H1 (cell line): Measurements from ENCODE around the gene MDH1. TPM values are rescaled to one million over a fixed set of nuclear protein-coding genes. Genes with fewer than 3 reads are reported as not detected.
A peak's percentile ranks its signal among the peaks of the same experiment; 100 is the strongest.
"Not testable (repeated sequence)": the region's sequence is repeated elsewhere in the genome, so short reads cannot be mapped to it uniquely, and the experiment has no call there.

Source experiments
- CTCF ChIA-PET: fragments of 300-600 bp; sonication (Branson Sonifier 250); formaldehyde crosslinking; loops from one replicate; lab custom pipeline; 2021; ENCODE audit not compliant: partially characterized antibody; lab: Charles Lee
- POLR2A ChIA-PET: fragments of 300-600 bp; sonication (Branson Sonifier 250); formaldehyde crosslinking; loops from one replicate; lab custom pipeline; 2021; ENCODE audit warnings: inconsistent platforms; ENCODE audit not compliant: partially characterized antibody; lab: Charles Lee
- DNase-seq, 2 experiments: peaks; one replicate each; pipeline versions ENCODE4 v3.0.0 to v3.0.0-alpha.2; 2010 to 2022; ENCODE audit warnings: low spot score in 2 of 2, low read depth in 1 of 2, mixed read lengths in 1 of 2
- FAIRE-seq: peaks from 2 replicates; lab custom pipeline; 2011; peaks lifted over from hg19 to GRCh38; lab: Jason Lieb, UNC
- H2AFZ ChIP-seq: 2 replicates; pipeline ENCODE4 v1.8.1; 2012; ENCODE audit warnings: low read length, inconsistent platforms
- H2AK5ac ChIP-seq: 2 replicates; pipeline ENCODE4 v1.6.1; 2013; ENCODE audit warnings: low read depth, low read length
- H2BK120ac ChIP-seq: replicated peaks from 2 replicates; pipeline ENCODE3; 2013; ENCODE audit warnings: low read depth, low read length, inconsistent platforms
- H2BK12ac ChIP-seq: 2 replicates; pipeline ENCODE4 v1.6.1; 2013; ENCODE audit warnings: low read depth, low read length
- H2BK15ac ChIP-seq: 2 replicates; pipeline ENCODE4 v1.6.1; 2013; ENCODE audit warnings: low read length
- H2BK20ac ChIP-seq: 2 replicates; pipeline ENCODE4 v1.6.1; 2013; ENCODE audit warnings: low read length
- H2BK5ac ChIP-seq: 2 replicates; pipeline ENCODE4 v1.6.1; 2013; ENCODE audit warnings: low read depth, low read length
- H3K14ac ChIP-seq: 2 replicates; pipeline ENCODE4 v1.6.1; 2013; ENCODE audit warnings: inconsistent platforms; ENCODE audit not compliant: insufficient read length
- H3K18ac ChIP-seq: 2 replicates; pipeline ENCODE4 v1.6.1; 2013; ENCODE audit warnings: low read length; ENCODE audit errors: extremely low read depth
- H3K23ac ChIP-seq: 2 replicates; pipeline ENCODE4 v1.6.1; 2013; ENCODE audit warnings: inconsistent platforms; ENCODE audit not compliant: insufficient read length
- H3K23me2 ChIP-seq: 2 replicates; pipeline ENCODE4 v1.6.1; 2013; ENCODE audit warnings: low read depth, low read length
- H3K27ac ChIP-seq: 2 replicates; pipeline ENCODE4 v1.6.1; 2011; ENCODE audit warnings: low read depth, low read length, inconsistent platforms
- H3K27me3 ChIP-seq, 4 experiments: replicated peaks in 1 of 4; 1 replicate in 1 of 4; 2 replicates in 3 of 4; pipeline versions ENCODE4 v1.6.1 to v1.8.1; 2011 to 2013; ENCODE audit warnings: low read length in 3 of 4, mild to moderate bottlenecking in 3 of 4, inconsistent platforms in 2 of 4, mixed read lengths in 2 of 4, moderate library complexity in 1 of 4; ENCODE audit not compliant: control insufficient read depth in 3 of 4, insufficient read depth in 3 of 4; ENCODE audit errors: extremely low read depth in 1 of 4
- H3K36me3 ChIP-seq, 4 experiments: 2 replicates each; pipeline versions ENCODE4 v1.6.1 to v1.8.1; 2011 to 2013; ENCODE audit warnings: mild to moderate bottlenecking in 4 of 4, low read length in 3 of 4, moderate library complexity in 2 of 4, control low read depth in 1 of 4, inconsistent platforms in 1 of 4; ENCODE audit not compliant: insufficient read depth in 4 of 4, control insufficient read depth in 2 of 4
- H3K4ac ChIP-seq: replicated peaks from 2 replicates; pipeline ENCODE3; 2013; ENCODE audit warnings: low read length, low read depth, mixed read lengths, inconsistent platforms; ENCODE audit not compliant: insufficient read length
- H3K4me1 ChIP-seq, 4 experiments: replicated peaks in 1 of 4; 1 replicate in 1 of 4; 2 replicates in 3 of 4; pipeline versions ENCODE4 v1.6.1 to v1.8.1; 2011 to 2013; ENCODE audit warnings: low read length in 3 of 4, inconsistent platforms in 2 of 4, mixed read lengths in 1 of 4; ENCODE audit not compliant: insufficient read depth in 4 of 4, control insufficient read depth in 3 of 4
- H3K4me2 ChIP-seq, 2 experiments: 2 replicates each; pipeline versions ENCODE4 v1.6.1 to v1.8.1; 2011 to 2013; ENCODE audit warnings: low read depth in 2 of 2, low read length in 2 of 2, control low read depth in 1 of 2, inconsistent platforms in 1 of 2, mild to moderate bottlenecking in 1 of 2; ENCODE audit not compliant: insufficient read depth in 1 of 2
- H3K4me3 ChIP-seq, 4 experiments: fragments of 200-600, 300-600 bp in 1 of 4; sonication (generic), shearing (Covaris generic), sonication (Bioruptor Twin) in 1 of 4; 2 replicates each; pipeline versions ENCODE4 v1.5.1 to v1.8.1; 2011 to 2016; ENCODE audit warnings: low read length in 4 of 4, low read depth in 3 of 4, control low read depth in 2 of 4, inconsistent platforms in 2 of 4, mild to moderate bottlenecking in 2 of 4, mixed read lengths in 1 of 4, moderate library complexity in 1 of 4; ENCODE audit not compliant: insufficient read depth in 2 of 4; ENCODE audit errors: extremely low read depth in 1 of 4
- H3K56ac ChIP-seq: replicated peaks from 2 replicates; pipeline ENCODE3; 2013; ENCODE audit warnings: low read depth, mild to moderate bottlenecking, mixed read lengths, low read length, inconsistent platforms; ENCODE audit not compliant: insufficient read length
- H3K79me1 ChIP-seq: 2 replicates; pipeline ENCODE4 v1.6.1; 2013; ENCODE audit warnings: low read depth, low read length, control low read depth
- H3K79me2 ChIP-seq, 2 experiments: 2 replicates each; pipeline versions ENCODE4 v1.6.1 to v1.8.1; 2012 to 2013; ENCODE audit warnings: low read length in 2 of 2, mild to moderate bottlenecking in 2 of 2, inconsistent platforms in 1 of 2; ENCODE audit not compliant: insufficient read depth in 2 of 2, control insufficient read depth in 1 of 2
- H3K9ac ChIP-seq, 4 experiments: replicated peaks in 1 of 4; 1 replicate in 1 of 4; 2 replicates in 3 of 4; pipeline versions ENCODE4 v1.6.1 to v1.8.1; 2011 to 2013; ENCODE audit warnings: low read depth in 3 of 4, low read length in 3 of 4, control low read depth in 2 of 4, mild to moderate bottlenecking in 2 of 4, moderate library complexity in 2 of 4, inconsistent platforms in 1 of 4; ENCODE audit errors: extremely low read depth in 1 of 4
- H3K9me3 ChIP-seq, 2 experiments: 2 replicates each; pipeline versions ENCODE4 v1.6.1 to v1.8.1; 2012 to 2013; ENCODE audit warnings: mild to moderate bottlenecking in 2 of 2, moderate library complexity in 2 of 2, control low read depth in 1 of 2, inconsistent platforms in 1 of 2, low read depth in 1 of 2, low read length in 1 of 2, mixed read lengths in 1 of 2; ENCODE audit not compliant: insufficient read depth in 2 of 2
- H4K20me1 ChIP-seq, 2 experiments: replicated peaks in 1 of 2; 2 replicates each; pipeline versions ENCODE3 to v1.8.1; 2011 to 2013; ENCODE audit warnings: inconsistent platforms in 2 of 2, low read length in 2 of 2, mild to moderate bottlenecking in 1 of 2; ENCODE audit not compliant: insufficient read depth in 2 of 2, control insufficient read depth in 1 of 2
- H4K5ac ChIP-seq: 2 replicates; pipeline ENCODE4 v1.6.1; 2013; ENCODE audit warnings: low read length, low read depth, mixed read lengths, inconsistent platforms; ENCODE audit not compliant: insufficient read length
- H4K8ac ChIP-seq: 2 replicates; pipeline ENCODE4 v1.8.0; 2013; ENCODE audit warnings: mild to moderate bottlenecking, moderate library complexity, low read length, inconsistent platforms; ENCODE audit not compliant: insufficient read depth; ENCODE audit errors: extremely low read depth
- H4K91ac ChIP-seq: replicated peaks from 2 replicates; pipeline ENCODE3; 2013; ENCODE audit warnings: low read length, mixed read lengths, inconsistent platforms; ENCODE audit not compliant: insufficient read length
- EP300 ChIP-seq, 2 experiments: IDR thresholded peaks; 1 replicate in 1 of 2; 2 replicates in 1 of 2; pipeline ENCODE4 v1.6.1; 2011 to 2012; ENCODE audit warnings: low read depth in 2 of 2, low read length in 2 of 2, mild to moderate bottlenecking in 2 of 2, borderline replicate concordance in 1 of 2, inconsistent platforms in 1 of 2, moderate library complexity in 1 of 2
- POLR2A ChIP-seq, 2 experiments: IDR thresholded peaks; 1 replicate in 1 of 2; 2 replicates in 1 of 2; pipeline ENCODE4 v1.6.1; 2011; ENCODE audit warnings: low read depth in 2 of 2, low read length in 2 of 2, mild to moderate bottlenecking in 2 of 2; ENCODE audit errors: control extremely low read depth in 1 of 2
- YY1 ChIP-seq: IDR thresholded peaks from 2 replicates; pipeline ENCODE4 v1.6.1; 2011; ENCODE audit warnings: low read depth, mild to moderate bottlenecking, low read length
- WGBS, 2 experiments: shearing (Covaris generic) in 1 of 2; methylation state at CpG; one replicate each; pipeline versions ENCODE4 v1.1.6 to v1.1.7; 2013 to 2015; ENCODE audit warnings: low lambda C conversion rate in 2 of 2, mixed read lengths in 2 of 2, inconsistent platforms in 1 of 2, low coverage in 1 of 2, missing lambda C conversion rate in 1 of 2; ENCODE audit not compliant: insufficient replicate concordance in 2 of 2, insufficient coverage in 1 of 2, insufficient read length in 1 of 2; ENCODE audit errors: extremely low coverage in 1 of 2, missing lambda C conversion rate in 1 of 2; 5-methylcytosine and 5-hydroxymethylcytosine counted together
- polyA plus RNA-seq, 7 experiments: library from polyadenylated mRNA; depleted of rRNA in 3 of 7; stranded (reverse) in 5 of 7; unstranded in 2 of 7; fragments of >200 nt in 5 of 7; fragments of 200-250 nt in 2 of 7; gene quantifications; 1 replicate in 5 of 7; 2 replicates in 1 of 7; 4 replicates in 1 of 7; pipeline versions ENCODE4 v1.2.1 to v1.2.3, GENCODE V29; 2011 to 2013; ENCODE audit warnings: missing spikeins in 2 of 7, mixed read lengths in 2 of 7
- total RNA-seq: library from RNA; stranded (reverse); fragmentation: NEBNext Ultra II Directional; extraction: Animal tissue kit (Norgen Biotek cat#: 25700); gene quantifications from 2 replicates; pipeline ENCODE4 v1.2.1, GENCODE V29; 2021
- TF ChIP-seq, protein P1 (sequence below): IDR thresholded peaks from 2 replicates; pipeline ENCODE4 v1.6.1; 2012; ENCODE audit warnings: low read length, inconsistent platforms
- TF ChIP-seq, protein P2 (sequence below): IDR thresholded peaks from 2 replicates; pipeline ENCODE4 v1.6.1; 2011; ENCODE audit warnings: low read depth, mild to moderate bottlenecking, low read length; ENCODE audit not compliant: insufficient read depth
- TF ChIP-seq, protein P3 (sequence below): IDR thresholded peaks from 2 replicates; pipeline ENCODE4 v1.6.1; 2011; ENCODE audit warnings: low read length, improper control_type of control experiment

Gene MDH1
- total and polyA plus RNA-seq, 2 of the 8 experiments (the other 6 are each of a cell fraction or from before 2014, with no cell fraction given), result 353 to 376 TPM

DNA sequence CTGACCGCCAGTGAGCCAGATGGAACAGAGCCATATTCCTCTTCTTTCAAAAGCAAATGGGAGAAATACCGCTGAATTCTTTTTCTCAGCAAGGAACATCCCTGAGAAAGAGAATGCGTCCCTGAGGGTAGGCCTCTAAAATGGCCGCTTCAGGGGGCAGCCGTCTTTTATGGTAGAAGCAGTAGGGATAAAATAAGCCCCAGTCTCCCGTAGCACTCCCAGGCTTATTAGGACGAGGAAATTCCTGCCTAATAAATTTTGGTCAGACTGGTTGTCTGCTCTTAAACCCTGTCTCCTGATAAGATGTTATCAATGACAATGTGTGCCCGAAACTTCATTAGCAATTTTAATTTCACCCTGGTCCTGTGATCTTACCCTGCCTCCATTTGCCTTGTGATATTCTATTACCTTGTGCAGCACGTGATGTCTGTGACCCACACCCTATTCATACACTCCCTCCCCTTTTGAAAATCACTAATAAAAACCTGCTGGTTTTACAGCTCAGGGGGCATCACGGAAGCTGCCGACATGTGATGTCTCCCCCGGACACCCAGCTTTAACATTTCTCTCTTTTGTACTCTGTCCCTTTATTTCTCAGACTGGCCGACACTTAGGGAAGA is 14.9 kb upstream of the MDH1 start:
- H3K4me3 ChIP-seq, result peak overlapping the region in 1 of 4 experiments; percentile 40; a peak in 3 of 8 replicates

More for the DNA sequence above, 14.9 kb upstream of the MDH1 start:
- not testable (repeated sequence) for H2BK12ac ChIP-seq, H2AFZ ChIP-seq, H3K23ac ChIP-seq, H3K23me2 ChIP-seq, H2BK20ac ChIP-seq, H4K5ac ChIP-seq, H2AK5ac ChIP-seq
- CTCF ChIA-PET, result interaction anchor here (1.0 kb wide), 1 partner anchor 14 kb away, joined by 3 read pairs; the partner anchor contains the start of gene WDPCP
- DNase-seq, result peak in 1 of 2 experiments; percentile 62
- POLR2A ChIA-PET, result interaction anchor here (0.6 to 1.7 kb wide), 2 partner anchors 10 to 14 kb away, joined by 3 to 5 read pairs; partner anchors contain the start of gene WDPCP
- TF ChIP-seq, protein P1, sequence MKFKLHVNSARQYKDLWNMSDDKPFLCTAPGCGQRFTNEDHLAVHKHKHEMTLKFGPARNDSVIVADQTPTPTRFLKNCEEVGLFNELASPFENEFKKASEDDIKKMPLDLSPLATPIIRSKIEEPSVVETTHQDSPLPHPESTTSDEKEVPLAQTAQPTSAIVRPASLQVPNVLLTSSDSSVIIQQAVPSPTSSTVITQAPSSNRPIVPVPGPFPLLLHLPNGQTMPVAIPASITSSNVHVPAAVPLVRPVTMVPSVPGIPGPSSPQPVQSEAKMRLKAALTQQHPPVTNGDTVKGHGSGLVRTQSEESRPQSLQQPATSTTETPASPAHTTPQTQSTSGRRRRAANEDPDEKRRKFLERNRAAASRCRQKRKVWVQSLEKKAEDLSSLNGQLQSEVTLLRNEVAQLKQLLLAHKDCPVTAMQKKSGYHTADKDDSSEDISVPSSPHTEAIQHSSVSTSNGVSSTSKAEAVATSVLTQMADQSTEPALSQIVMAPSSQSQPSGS, result 0 out of 2 replicates have a peak, but pooled peaks have one; percentile 19
- TF ChIP-seq YY1 (peak; percentile 87), EP300 (IDR thresholded peaks at IDR 0.05; ENCODE audit: borderline replicate concordance in 1 of 2, low read depth in 2 of 2, low read length in 2 of 2) (peak in 1 of 2 experiments; percentile 27; a peak in 1 of 3 replicates), POLR2A (IDR thresholded peaks at IDR 0.05; ENCODE audit: control extremely low read depth in 1 of 2, low read depth in 2 of 2, low read length in 2 of 2) (peak in 1 of 2 experiments; percentile 66; a peak in 2 of 3 replicates)
- TF ChIP-seq, protein P2, sequence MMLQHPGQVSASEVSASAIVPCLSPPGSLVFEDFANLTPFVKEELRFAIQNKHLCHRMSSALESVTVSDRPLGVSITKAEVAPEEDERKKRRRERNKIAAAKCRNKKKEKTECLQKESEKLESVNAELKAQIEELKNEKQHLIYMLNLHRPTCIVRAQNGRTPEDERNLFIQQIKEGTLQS, result 0 out of 2 replicates have a peak, but pooled peaks have one; percentile 39
- TF ChIP-seq, protein P3, sequence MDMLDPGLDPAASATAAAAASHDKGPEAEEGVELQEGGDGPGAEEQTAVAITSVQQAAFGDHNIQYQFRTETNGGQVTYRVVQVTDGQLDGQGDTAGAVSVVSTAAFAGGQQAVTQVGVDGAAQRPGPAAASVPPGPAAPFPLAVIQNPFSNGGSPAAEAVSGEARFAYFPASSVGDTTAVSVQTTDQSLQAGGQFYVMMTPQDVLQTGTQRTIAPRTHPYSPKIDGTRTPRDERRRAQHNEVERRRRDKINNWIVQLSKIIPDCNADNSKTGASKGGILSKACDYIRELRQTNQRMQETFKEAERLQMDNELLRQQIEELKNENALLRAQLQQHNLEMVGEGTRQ, result peak; percentile 75
- TF ChIP-seq, all 59 proteins: peak for 6; not testable (repeated sequence) for 53
- not testable (repeated sequence) for H3K36me3 ChIP-seq, H2BK5ac ChIP-seq, H2BK15ac ChIP-seq, H3K14ac ChIP-seq, H3K56ac ChIP-seq, H3K4ac ChIP-seq, H4K91ac ChIP-seq, H3K9me3 ChIP-seq, H4K20me1 ChIP-seq, H3K9ac ChIP-seq, H4K8ac ChIP-seq, H2BK120ac ChIP-seq, H3K18ac ChIP-seq, H3K27me3 ChIP-seq, H3K79me1 ChIP-seq
- Histone ChIP-seq H3K4me2 (peak overlapping the region in 1 of 2 experiments; percentile 56; a peak in 2 of 4 replicates), H3K79me2 (peaks cover 0 to 73% of the 10 kb centered on the region in 2 experiments; a peak in 3 of 4 replicates), H3K27ac (peak overlapping the region; percentile 72; the same call in 1 of the 2 replicates), H3K4me1 (peaks cover 0 to 13% (median 7%) of the 10 kb centered on the region in 4 experiments; a peak in 4 of 7 replicates)
- WGBS, 2 experiments, result 9% methylated on average over 13 of the region's 13 CpGs; no CpG with 5 or more reads in 1 of the 2 experiments
- FAIRE-seq, result peak; percentile 71
